ENCODE measurements around the gene SPATS2. TPM values are rescaled to one million over a fixed set of nuclear protein-coding genes. Genes with fewer than 3 reads are reported as not detected.

Gene SPATS2
- total and polyA plus RNA-seq, 7 experiments from 2014 or later: 3.0 to 9.8 (median 7.8) TPM

DNA sequence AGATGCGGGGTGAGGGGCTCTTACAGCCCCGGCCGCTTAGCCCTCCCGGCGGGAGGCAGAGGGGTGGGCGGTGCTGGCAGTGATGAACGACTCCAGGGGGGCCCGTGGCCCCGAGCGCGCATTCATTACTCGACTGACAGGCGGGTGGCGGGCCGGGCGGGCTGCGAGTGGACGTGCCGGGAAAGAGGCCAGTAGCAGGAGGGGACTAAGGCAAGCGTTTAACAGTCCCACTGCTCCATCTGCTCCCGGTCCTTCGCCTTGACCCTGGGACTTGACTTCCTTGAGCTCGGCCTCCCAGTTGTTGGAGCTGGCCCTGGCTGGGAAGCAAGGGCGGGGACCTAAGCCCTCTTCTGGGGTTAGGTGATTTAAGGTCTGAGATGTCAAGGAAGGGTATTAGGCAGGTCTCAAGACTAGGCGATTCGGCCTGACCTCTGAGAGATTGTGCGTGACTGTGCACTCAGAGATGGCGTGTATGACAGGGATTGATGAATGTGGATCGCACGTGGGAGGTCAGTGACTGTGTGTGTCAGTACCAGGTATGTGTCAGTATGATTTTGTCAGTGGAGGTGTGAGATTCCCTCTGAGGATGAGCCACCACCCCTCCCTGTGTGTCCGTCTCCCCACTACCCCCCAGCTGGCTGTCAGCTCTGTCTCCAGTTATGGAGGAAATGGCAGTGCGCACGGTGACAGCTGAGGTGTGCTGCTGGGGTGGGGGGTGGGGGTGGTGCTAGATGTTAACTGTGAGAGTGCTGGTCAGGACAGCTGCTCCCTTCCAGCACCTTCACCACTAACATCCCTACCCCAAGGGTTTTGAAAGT, 24.1 kb upstream of the SPATS2 start:
- ChIA-PET POLR2A (interaction anchor here (0.5 kb wide), 1 partner anchor 419 kb away, joined by 3 read pairs; no protein-coding TSS in a partner anchor), CTCF (interaction anchor here (0.5 to 3.6 kb wide), 11 partner anchors 8 to 75 kb away, joined by 3 to 21 read pairs (median 4); partner anchors contain the start of genes PRPH and TROAP)
- H3K9me3 ChIP-seq (ENCODE audit: control insufficient read depth in 2 of 3, low read length in 3 of 3): no peaks in the 10 kb centered on the region
- ATAC-seq (peak; percentile 6), DNase-seq (peak in 1 of 9 donors; percentile 31)
- Mint-ChIP-seq H3K4me3 (peak overlapping the region; percentile 61 to 92 (median 76)), H3K27me3 (peaks cover 53 to 92% (median 64%) of the 10 kb centered on the region in 5 donors), H3K27ac (peak overlapping the region in 2 of 9 donors; percentile 26 to 55), H3K4me1 (peaks cover 12 to 54% (median 41%) of the 10 kb centered on the region in 7 donors), H3K9me3 (peaks cover 0 to 1% (median 0%) of the 10 kb centered on the region in 11 donors), H3K36me3 (no peaks in the 10 kb centered on the region)
- intact Hi-C loops (cut with micrococcal nuclease): loop anchor here (1.0 to 2.0 kb wide), 4 partner anchors 10 to 55 kb away; partner anchors contain the start of gene TROAP (in 1 of the 2)
- no peak overlapping the region for H3K27ac ChIP-seq (ENCODE audit: low read depth, low read length)
- H3K4me3 ChIP-seq (ENCODE audit: low read length): peak overlapping the region; percentile 43
- H3K27me3 ChIP-seq (ENCODE audit: control insufficient read depth in 2 of 2, insufficient read depth in 2 of 2, low read length in 2 of 2): peaks cover 13 to 33% of the 10 kb centered on the region in 2 donors
- peaks cover 44 to 51% of the 10 kb centered on the region in 2 donors for H3K4me1 ChIP-seq (ENCODE audit: control insufficient read depth in 2 of 2, insufficient read depth in 2 of 2, low read length in 2 of 2)
- H3K36me3 ChIP-seq (ENCODE audit: control insufficient read depth in 2 of 3, insufficient read depth in 3 of 3, low read length in 3 of 3): no peaks in the 10 kb centered on the region

DNA sequence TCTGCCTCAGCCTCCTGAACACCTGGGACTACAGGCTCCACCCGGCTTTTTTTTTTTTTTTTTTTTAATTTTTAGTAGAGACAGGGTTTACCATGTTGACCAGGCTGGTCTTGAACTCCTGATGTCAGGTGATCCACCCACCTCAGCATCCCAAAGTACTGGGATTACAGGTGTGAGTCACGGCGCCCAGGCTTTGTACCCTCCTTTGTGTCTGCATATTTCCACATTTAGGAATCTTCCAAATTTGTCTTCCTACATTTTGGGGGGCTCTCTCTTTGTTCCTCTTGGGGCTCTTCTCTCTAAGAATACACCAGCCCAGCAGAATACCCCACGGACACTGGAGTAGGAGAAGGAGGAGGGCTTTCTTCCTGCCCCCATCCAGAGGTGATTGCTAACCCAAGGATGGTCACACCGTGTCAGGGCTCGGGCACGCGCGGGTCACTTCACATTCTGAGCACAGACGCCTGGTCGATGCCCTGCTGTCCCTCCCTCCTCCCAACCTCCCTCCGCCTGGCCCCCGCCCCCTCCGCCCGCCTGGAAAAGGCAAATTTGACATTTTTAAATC, 22.7 kb upstream of the SPATS2 start:
- Mint-ChIP-seq H3K4me3 (peak overlapping the region in 7 of 10 donors; percentile 2 to 92 (median 29)), H3K27me3 (peaks cover 51 to 90% (median 65%) of the 10 kb centered on the region in 5 donors), H3K9me3 (peaks cover 0 to 1% (median 0%) of the 10 kb centered on the region in 11 donors), H3K27ac (no peak overlapping the region), H3K36me3 (no peaks in the 10 kb centered on the region), H3K4me1 (peaks cover 12 to 52% (median 41%) of the 10 kb centered on the region in 7 donors)
- ChIA-PET CTCF (no interaction called here), POLR2A (no interaction called here)
- ATAC-seq: no peak
- no peak overlapping the region for H3K4me3 ChIP-seq (ENCODE audit: low read length)
- H3K27me3 ChIP-seq (ENCODE audit: control insufficient read depth in 2 of 2, insufficient read depth in 2 of 2, low read length in 2 of 2): peaks cover 23 to 46% of the 10 kb centered on the region in 2 donors
- intact Hi-C loops (cut with micrococcal nuclease): loop anchor here in 1 of 2 donors (5.0 kb wide), 1 partner anchor 252 kb away; the partner anchor contains the start of gene DHH
- H3K9me3 ChIP-seq (ENCODE audit: control insufficient read depth in 2 of 3, low read length in 3 of 3): no peaks in the 10 kb centered on the region
- DNase-seq: no peak
- H3K36me3 ChIP-seq (ENCODE audit: control insufficient read depth in 2 of 3, insufficient read depth in 3 of 3, low read length in 3 of 3): no peaks in the 10 kb centered on the region
- H3K27ac ChIP-seq (ENCODE audit: low read depth, low read length): no peak overlapping the region
- H3K4me1 ChIP-seq (ENCODE audit: control insufficient read depth in 2 of 2, insufficient read depth in 2 of 2, low read length in 2 of 2): peaks cover 44 to 52% of the 10 kb centered on the region in 2 donors

DNA sequence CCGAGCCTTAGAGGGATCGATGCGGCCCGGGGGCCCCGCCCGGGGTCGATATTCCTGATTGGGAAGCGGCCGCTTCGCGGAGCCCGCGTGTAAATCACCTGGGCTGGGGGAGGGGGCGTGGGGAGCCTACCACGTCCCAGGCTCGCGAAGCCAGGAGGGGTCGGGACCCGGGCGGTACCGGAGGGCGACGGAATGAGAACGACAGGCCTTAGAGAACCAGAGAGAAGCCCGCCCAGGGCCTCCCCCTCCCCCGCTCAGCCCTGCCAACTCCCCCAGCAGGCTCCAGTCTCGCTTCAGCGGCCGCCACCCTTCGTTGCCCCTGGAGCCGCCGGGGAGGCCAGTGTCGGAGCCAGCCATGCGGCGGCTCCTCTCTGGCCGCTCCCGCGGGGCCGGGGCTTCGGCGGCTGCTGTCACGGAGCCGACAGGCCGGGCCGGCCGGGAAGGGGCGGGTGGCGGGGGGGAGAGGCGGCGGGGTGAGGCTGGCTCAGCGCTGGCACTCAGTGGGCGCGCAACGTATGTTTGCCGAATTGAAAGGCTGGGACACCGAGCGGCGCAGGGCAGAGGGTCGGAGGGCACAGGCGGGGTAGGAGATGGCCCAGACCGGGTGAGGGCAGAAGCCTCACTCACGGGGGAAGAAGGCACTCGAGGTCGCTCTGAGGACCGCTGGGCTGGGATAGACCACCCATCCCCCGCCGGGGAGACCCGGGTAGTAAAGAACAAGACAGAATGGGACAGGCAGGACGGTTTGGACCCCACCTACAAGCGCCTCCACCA, 22.0 kb upstream of the SPATS2 start:
- Mint-ChIP-seq H3K4me1 (peaks cover 12 to 52% (median 41%) of the 10 kb centered on the region in 7 donors), H3K4me3 (peak overlapping the region; percentile 45 to 94 (median 84)), H3K27ac (no peak overlapping the region), H3K9me3 (peaks cover 0 to 1% (median 0%) of the 10 kb centered on the region in 11 donors), H3K27me3 (peaks cover 51 to 89% (median 64%) of the 10 kb centered on the region in 5 donors), H3K36me3 (no peaks in the 10 kb centered on the region)
- DNase-seq: no peak
- H3K36me3 ChIP-seq (ENCODE audit: control insufficient read depth in 2 of 3, insufficient read depth in 3 of 3, low read length in 3 of 3): no peaks in the 10 kb centered on the region
- CTCF ChIA-PET: interaction anchor here (1.3 kb wide), 1 partner anchor 51 kb away, joined by 4 read pairs; the partner anchor contains the start of gene PRPH
- H3K4me1 ChIP-seq (ENCODE audit: control insufficient read depth in 2 of 2, insufficient read depth in 2 of 2, low read length in 2 of 2): peaks cover 44 to 52% of the 10 kb centered on the region in 2 donors
- intact Hi-C loops (cut with micrococcal nuclease): loop anchor here in 1 of 2 donors (5.0 kb wide), 1 partner anchor 253 kb away; the partner anchor contains the start of gene DHH
- no peaks in the 10 kb centered on the region for H3K9me3 ChIP-seq (ENCODE audit: control insufficient read depth in 2 of 3, low read length in 3 of 3)
- H3K4me3 ChIP-seq (ENCODE audit: low read length): peak overlapping the region; percentile 30
- no peak overlapping the region for H3K27ac ChIP-seq (ENCODE audit: low read depth, low read length)
- peaks cover 23 to 49% of the 10 kb centered on the region in 2 donors for H3K27me3 ChIP-seq (ENCODE audit: control insufficient read depth in 2 of 2, insufficient read depth in 2 of 2, low read length in 2 of 2)
- POLR2A ChIA-PET: interaction anchor here (2.5 kb wide), 1 partner anchor 22 kb away, joined by 8 read pairs; the partner anchor contains the start of gene SPATS2
- no peak for ATAC-seq

DNA sequence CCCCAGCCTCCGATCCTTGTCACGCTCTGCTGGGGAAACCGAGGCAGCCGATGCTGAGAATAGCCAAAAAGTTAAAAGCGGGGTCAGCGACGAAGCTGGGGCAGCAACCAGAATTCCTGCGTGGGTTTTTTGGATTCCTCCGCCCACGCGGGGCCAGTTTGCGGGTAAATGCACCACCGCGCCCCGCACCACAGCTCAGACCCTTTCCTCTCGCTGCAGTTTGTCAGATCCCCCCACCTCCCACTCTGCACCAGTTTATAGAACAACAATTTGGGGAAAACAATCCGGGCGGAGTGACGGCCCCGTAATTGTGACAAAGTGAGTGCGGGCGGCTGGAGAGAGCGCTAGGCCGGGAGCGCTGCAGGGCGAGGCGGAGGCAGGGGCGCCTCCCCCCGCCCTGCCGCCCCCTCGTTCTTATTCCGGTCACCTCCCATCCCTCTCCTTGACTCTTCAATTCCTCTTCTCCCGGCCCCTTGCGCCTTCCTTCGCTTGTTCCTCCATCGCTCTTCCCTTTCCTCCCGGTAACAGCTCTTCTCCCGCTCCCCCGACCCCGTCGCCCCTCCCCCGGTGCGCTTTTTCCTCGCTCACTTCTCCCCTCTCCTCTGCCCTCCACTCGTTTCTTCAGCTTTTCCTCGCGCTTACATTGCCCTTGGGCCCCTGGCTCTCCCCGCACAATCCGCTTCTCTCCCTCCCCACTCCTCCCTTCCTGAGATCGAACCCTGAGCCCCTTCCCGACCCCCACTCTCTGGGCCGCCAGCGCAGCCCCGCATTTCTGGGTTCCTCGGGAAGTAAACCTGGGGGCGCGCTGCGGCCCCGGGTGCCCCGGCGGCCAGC, 21.2 kb upstream of the SPATS2 start:
- ChIA-PET POLR2A (interaction anchor here (2.5 kb wide), 1 partner anchor 21 kb away, joined by 8 read pairs; the partner anchor contains the start of gene SPATS2), CTCF (interaction anchor here (1.3 to 3.3 kb wide), 4 partner anchors 12 to 56 kb away, joined by 4 to 26 read pairs (median 16); partner anchors contain the start of genes PRPH and SPATS2)
- no peaks in the 10 kb centered on the region for H3K9me3 ChIP-seq (ENCODE audit: control insufficient read depth in 2 of 3, low read length in 3 of 3)
- DNase-seq (no peak), ATAC-seq (no peak)
- Mint-ChIP-seq H3K36me3 (no peaks in the 10 kb centered on the region), H3K27me3 (peaks cover 45 to 89% (median 62%) of the 10 kb centered on the region in 5 donors), H3K27ac (no peak overlapping the region), H3K9me3 (peaks cover 0 to 1% (median 0%) of the 10 kb centered on the region in 11 donors), H3K4me1 (peaks cover 12 to 47% (median 37%) of the 10 kb centered on the region in 7 donors), H3K4me3 (peak overlapping the region; percentile 54 to 94 (median 84))
- H3K27me3 ChIP-seq (ENCODE audit: control insufficient read depth in 2 of 2, insufficient read depth in 2 of 2, low read length in 2 of 2): peaks cover 25 to 49% of the 10 kb centered on the region in 2 donors
- intact Hi-C loops (cut with micrococcal nuclease): loop anchor here in 1 of 2 donors (5.0 kb wide), 1 partner anchor 254 kb away; the partner anchor contains the start of gene DHH
- peaks cover 44 to 52% of the 10 kb centered on the region in 2 donors for H3K4me1 ChIP-seq (ENCODE audit: control insufficient read depth in 2 of 2, insufficient read depth in 2 of 2, low read length in 2 of 2)
- no peak overlapping the region for H3K27ac ChIP-seq (ENCODE audit: low read depth, low read length)
- H3K36me3 ChIP-seq (ENCODE audit: control insufficient read depth in 2 of 3, insufficient read depth in 3 of 3, low read length in 3 of 3): no peaks in the 10 kb centered on the region
- peak overlapping the region; percentile 85 for H3K4me3 ChIP-seq (ENCODE audit: low read length)

DNA sequence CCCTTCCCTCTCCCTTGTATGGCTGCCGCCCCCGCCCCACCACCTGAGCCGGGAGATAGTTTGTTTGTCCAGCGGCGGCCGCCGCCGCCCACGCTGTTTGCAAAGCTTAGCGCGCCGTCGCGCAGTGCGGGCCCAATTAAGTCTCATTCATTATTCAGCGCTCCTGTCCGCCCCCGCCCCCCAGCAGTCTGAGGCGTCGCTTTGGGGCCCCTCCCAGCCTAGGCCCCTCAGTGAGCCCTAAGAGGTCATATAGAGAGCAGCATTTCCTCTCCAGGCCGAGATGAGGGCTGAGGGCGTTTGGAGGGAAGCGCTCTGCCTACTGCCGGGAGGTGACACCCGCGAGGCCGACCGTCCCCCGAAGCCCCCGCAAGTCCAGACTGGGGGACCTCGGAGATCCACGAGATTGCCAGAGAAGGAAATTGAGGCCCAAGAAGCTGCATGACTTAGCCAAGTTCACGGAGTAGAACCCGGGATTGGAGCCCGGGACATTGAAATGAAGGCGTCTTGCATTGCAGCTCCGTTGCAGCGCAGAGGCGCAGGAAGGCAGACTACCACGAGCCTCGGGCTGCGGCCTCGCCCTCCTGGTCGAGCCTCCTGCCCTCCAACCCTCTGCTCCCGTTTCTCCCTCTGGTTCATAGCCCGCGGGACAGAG, 20.5 kb upstream of the SPATS2 start, which contains the start of gene DNAJC22:
DNAJC22 (plus strand) TSS at position 230 of the 652 bp plus-strand sequence. CDS start 1,985 bp downstream, outside the sequence.
- intact Hi-C loops (cut with micrococcal nuclease): loop anchor here (1.0 to 5.0 kb wide), 4 partner anchors 9 to 254 kb away; partner anchors contain the start of genes C1QL4 (in 2 of the 2) and DHH (in 1 of the 2)

More for the DNA sequence above, 20.5 kb upstream of the SPATS2 start, which contains the start of gene DNAJC22:
- Mint-ChIP-seq H3K27me3 (peaks cover 48 to 87% (median 65%) of the 10 kb centered on the region in 5 donors), H3K36me3 (no peaks in the 10 kb centered on the region), H3K4me3 (peak within 1 kb of the TSS; percentile 78 to 94 (median 88)), H3K9me3 (peaks cover 0 to 1% (median 0%) of the 10 kb centered on the region in 11 donors), H3K4me1 (peaks cover 12 to 47% (median 37%) of the 10 kb centered on the region in 7 donors), H3K27ac (peak within 1 kb of the TSS in 4 of 9 donors; percentile 15 to 76 (median 52))
- ATAC-seq: no peak
- CTCF ChIA-PET: interaction anchor here (0.9 to 3.3 kb wide), 9 partner anchors 11 to 170 kb away, joined by 3 to 26 read pairs (median 5); partner anchors contain the start of genes PRPH and SPATS2
- H3K27me3 ChIP-seq (ENCODE audit: control insufficient read depth in 2 of 2, insufficient read depth in 2 of 2, low read length in 2 of 2): peaks cover 26 to 49% of the 10 kb centered on the region in 2 donors
- H3K9me3 ChIP-seq (ENCODE audit: control insufficient read depth in 2 of 3, low read length in 3 of 3): no peaks in the 10 kb centered on the region
- no peak within 1 kb of the TSS for H3K27ac ChIP-seq (ENCODE audit: low read depth, low read length)
- H3K4me1 ChIP-seq (ENCODE audit: control insufficient read depth in 2 of 2, insufficient read depth in 2 of 2, low read length in 2 of 2): peaks cover 44 to 52% of the 10 kb centered on the region in 2 donors
- POLR2A ChIA-PET: interaction anchor here (1.6 to 2.5 kb wide), 2 partner anchors 20 to 24 kb away, joined by 4 to 8 read pairs; partner anchors contain the start of genes SPATS2 and TROAP
- peak within 1 kb of the TSS; percentile 85 for H3K4me3 ChIP-seq (ENCODE audit: low read length)
- DNase-seq: no peak
- H3K36me3 ChIP-seq (ENCODE audit: control insufficient read depth in 2 of 3, insufficient read depth in 3 of 3, low read length in 3 of 3): no peaks in the 10 kb centered on the region
